Nephron (organoid): ENCODE data around the gene ACTR5.
A peak's percentile ranks its signal among the peaks of the same experiment; 100 is the strongest.

Experiments
- H3K27ac Mint-ChIP-seq, 3 experiments: 2 replicates each; pipeline ENCODE4 v1.8.0; 2020; ENCODE audit warnings: mixed read lengths in 3 of 3, mild to moderate bottlenecking in 2 of 3, moderate library complexity in 1 of 3
- H3K27me3 Mint-ChIP-seq: 2 replicates; pipeline ENCODE4 v1.8.0; 2021; ENCODE audit warnings: low read depth, mild to moderate bottlenecking, moderate library complexity, mixed read lengths
- H3K36me3 Mint-ChIP-seq: 2 replicates; pipeline ENCODE4 v1.8.0; 2020; ENCODE audit warnings: low read depth, mixed read lengths
- H3K4me1 Mint-ChIP-seq: 2 replicates; pipeline ENCODE4 v1.8.0; 2020; ENCODE audit warnings: mixed read lengths
- H3K4me3 Mint-ChIP-seq, 3 experiments: 2 replicates each; pipeline ENCODE4 v1.8.0; 2020; ENCODE audit warnings: mild to moderate bottlenecking in 3 of 3, mixed read lengths in 3 of 3, moderate library complexity in 2 of 3
- H3K9me3 Mint-ChIP-seq: 2 replicates; pipeline ENCODE4 v1.8.0; 2020; ENCODE audit warnings: mixed read lengths
- TF ChIP-seq, protein P1 (sequence below), 3 experiments: fragments of 200-600 bp; sonication (generic); IDR thresholded peaks; one replicate each; pipeline ENCODE4 v1.5.0; 2021; ENCODE audit warnings: antibody characterized with exemption in 3 of 3; ENCODE audit not compliant: unreplicated experiment in 3 of 3

The ACTR5 gene

GRCh38 chr20:38727607-38728190, 20.6 kb upstream of the ACTR5 start:
- Mint-ChIP-seq H3K27ac (no peak overlapping the region), H3K27me3 (peaks cover 100% of the 10 kb centered on the region), H3K4me3 (peak overlapping the region; percentile 17 to 64 (median 59)), H3K9me3 (peaks cover 2% of the 10 kb centered on the region), H3K36me3 (no peaks in the 10 kb centered on the region), H3K4me1 (peaks cover 28% of the 10 kb centered on the region)
- TF ChIP-seq, protein P1, sequence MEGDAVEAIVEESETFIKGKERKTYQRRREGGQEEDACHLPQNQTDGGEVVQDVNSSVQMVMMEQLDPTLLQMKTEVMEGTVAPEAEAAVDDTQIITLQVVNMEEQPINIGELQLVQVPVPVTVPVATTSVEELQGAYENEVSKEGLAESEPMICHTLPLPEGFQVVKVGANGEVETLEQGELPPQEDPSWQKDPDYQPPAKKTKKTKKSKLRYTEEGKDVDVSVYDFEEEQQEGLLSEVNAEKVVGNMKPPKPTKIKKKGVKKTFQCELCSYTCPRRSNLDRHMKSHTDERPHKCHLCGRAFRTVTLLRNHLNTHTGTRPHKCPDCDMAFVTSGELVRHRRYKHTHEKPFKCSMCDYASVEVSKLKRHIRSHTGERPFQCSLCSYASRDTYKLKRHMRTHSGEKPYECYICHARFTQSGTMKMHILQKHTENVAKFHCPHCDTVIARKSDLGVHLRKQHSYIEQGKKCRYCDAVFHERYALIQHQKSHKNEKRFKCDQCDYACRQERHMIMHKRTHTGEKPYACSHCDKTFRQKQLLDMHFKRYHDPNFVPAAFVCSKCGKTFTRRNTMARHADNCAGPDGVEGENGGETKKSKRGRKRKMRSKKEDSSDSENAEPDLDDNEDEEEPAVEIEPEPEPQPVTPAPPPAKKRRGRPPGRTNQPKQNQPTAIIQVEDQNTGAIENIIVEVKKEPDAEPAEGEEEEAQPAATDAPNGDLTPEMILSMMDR (IDR thresholded peaks at IDR 0.05; ENCODE audit: unreplicated experiment in 3 of 3), result no peak

DNA sequence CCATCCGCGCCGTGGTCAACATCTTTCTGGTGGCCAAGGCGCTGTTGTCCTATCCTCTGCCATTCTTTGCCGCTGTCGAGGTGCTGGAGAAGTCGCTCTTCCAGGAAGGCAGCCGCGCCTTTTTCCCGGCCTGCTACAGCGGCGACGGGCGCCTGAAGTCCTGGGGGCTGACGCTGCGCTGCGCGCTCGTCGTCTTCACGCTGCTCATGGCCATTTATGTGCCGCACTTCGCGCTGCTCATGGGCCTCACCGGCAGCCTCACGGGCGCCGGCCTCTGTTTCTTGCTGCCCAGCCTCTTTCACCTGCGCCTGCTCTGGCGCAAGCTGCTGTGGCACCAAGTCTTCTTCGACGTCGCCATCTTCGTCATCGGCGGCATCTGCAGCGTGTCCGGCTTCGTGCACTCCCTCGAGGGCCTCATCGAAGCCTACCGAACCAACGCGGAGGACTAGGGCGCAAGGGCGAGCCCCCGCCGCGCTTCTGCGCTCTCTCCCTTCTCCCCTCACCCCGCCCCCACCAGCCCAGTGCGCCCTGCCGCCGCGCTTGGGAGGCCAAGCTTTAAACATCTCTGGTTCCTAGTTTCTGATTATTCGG, 20.0 kb upstream of the ACTR5 start:
- no peaks in the 10 kb centered on the region for H3K36me3 Mint-ChIP-seq
- no peak overlapping the region for H3K27ac Mint-ChIP-seq
- H3K27me3 Mint-ChIP-seq, result peaks cover 100% of the 10 kb centered on the region
- H3K4me1 Mint-ChIP-seq, result peaks cover 24% of the 10 kb centered on the region
- TF ChIP-seq, protein P1 (IDR thresholded peaks at IDR 0.05; ENCODE audit: unreplicated experiment in 3 of 3), result no peak
- peaks cover 2% of the 10 kb centered on the region for H3K9me3 Mint-ChIP-seq
- peak overlapping the region in 2 of 3 experiments; percentile 6 to 59 for H3K4me3 Mint-ChIP-seq

DNA sequence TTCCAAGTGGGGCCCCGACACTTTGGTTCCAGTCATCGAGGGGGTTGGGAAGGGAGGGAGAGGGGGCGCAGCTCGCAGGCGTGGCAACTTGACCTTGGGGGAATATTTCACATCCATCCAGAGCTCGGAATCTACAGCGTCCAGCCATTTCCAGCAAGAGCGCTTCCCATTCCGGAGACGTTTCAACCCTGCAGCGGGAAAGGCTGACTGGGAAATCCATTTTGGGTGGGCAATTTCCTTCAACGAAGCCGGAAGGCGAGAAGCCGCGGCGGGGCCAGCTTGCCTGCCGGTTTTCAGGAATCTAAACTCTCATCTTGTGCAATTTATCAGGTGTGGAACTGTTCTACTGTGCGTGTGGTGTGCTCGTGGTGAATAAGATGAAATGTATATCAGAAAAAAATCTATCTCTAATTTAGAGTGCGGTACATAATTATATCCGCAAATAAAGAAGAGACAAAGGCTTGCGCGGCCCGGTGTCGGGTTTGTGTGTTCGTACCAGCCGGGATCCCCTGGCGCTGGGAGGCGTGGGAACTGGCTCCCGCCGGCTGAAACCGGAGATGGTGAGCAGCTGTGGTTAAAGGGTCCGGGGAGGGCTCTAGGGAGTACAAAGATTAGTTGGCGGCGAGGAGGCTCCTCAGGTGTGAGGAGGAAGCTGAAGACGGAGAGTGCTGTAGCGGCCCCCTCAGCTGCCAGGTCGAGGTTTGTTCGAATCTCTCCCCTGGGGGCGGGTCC, 19.2 kb upstream of the ACTR5 start:
- peaks cover 22% of the 10 kb centered on the region for H3K4me1 Mint-ChIP-seq
- H3K4me3 Mint-ChIP-seq, result peak overlapping the region in 2 of 3 experiments; percentile 19 to 56
- H3K36me3 Mint-ChIP-seq, result no peaks in the 10 kb centered on the region
- peaks cover 100% of the 10 kb centered on the region for H3K27me3 Mint-ChIP-seq
- peaks cover 2% of the 10 kb centered on the region for H3K9me3 Mint-ChIP-seq
- H3K27ac Mint-ChIP-seq, result no peak overlapping the region
- TF ChIP-seq, protein P1 (IDR thresholded peaks at IDR 0.05; ENCODE audit: unreplicated experiment in 3 of 3), result no peak

DNA sequence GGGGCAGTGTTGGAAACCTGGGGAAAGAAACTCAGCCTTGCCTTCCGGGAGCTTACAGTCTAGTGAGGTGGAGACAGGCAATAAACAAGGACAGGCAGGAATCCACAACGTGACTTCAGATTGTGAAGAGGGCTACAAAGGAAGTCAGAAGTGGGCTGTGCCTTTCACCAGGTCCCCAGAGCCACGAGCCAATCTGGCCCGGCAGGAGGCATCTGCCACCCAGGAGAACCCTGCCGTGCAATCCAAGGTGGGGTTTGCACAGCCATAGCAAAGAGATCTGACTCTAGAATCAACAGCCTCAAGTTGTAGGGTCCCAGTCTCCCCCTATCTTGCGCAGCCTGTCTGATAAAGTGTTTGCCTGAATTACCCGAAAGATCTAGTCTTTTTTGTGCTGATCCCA, 18.5 kb upstream of the ACTR5 start:
- TF ChIP-seq, protein P1 (IDR thresholded peaks at IDR 0.05; ENCODE audit: unreplicated experiment in 3 of 3), result no peak
- peaks cover 2% of the 10 kb centered on the region for H3K9me3 Mint-ChIP-seq
- peak overlapping the region in 1 of 3 experiments; percentile 26 for H3K4me3 Mint-ChIP-seq
- no peaks in the 10 kb centered on the region for H3K36me3 Mint-ChIP-seq
- no peak overlapping the region for H3K27ac Mint-ChIP-seq
- H3K4me1 Mint-ChIP-seq, result peaks cover 22% of the 10 kb centered on the region
- peaks cover 100% of the 10 kb centered on the region for H3K27me3 Mint-ChIP-seq

DNA sequence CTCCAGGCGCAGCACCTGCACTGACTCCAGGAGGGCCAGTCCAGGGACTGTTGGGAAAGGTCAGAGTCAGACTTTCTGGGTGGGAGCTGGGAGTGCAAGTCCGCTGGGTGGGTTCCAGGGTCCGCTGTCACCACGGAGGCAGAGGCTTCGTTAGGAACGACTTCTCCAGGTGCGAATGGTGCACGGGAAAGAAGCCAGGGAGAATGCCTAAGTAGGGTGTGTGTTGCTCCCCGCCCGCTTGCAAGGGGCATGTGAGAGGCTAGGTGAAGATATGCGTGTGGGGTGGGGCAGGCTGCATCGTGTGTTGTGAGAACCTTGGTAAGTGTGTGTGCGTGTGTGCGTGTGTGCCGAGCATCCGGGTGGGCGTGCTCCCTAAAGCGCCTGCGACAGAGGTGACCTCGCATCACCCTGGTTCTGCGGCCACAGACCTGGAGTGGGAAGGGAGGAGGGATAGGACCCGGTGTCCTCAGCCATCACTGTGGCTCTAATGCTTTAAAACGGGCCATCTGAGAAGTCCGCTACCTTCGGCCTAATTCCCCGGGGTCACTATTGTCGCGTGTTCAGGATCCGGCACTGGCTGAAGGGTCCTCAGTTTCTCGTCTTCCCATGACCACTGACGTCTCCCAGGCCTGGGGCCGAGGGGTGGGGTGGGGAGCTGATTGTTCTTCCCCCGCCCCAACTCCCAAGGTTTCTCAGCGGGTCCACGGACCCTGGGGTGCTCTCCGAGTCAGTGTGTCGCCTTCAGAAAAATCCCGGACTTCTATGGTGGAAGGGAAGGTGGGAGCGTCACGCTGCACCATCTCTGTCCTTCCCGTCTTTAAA, 17.9 kb upstream of the ACTR5 start:
- Mint-ChIP-seq H3K4me3 (peak overlapping the region in 2 of 3 experiments; percentile 27 to 42), H3K36me3 (no peaks in the 10 kb centered on the region), H3K27ac (no peak overlapping the region), H3K27me3 (peaks cover 100% of the 10 kb centered on the region), H3K9me3 (peaks cover 2% of the 10 kb centered on the region), H3K4me1 (peaks cover 19% of the 10 kb centered on the region)
- TF ChIP-seq, protein P1 (IDR thresholded peaks at IDR 0.05; ENCODE audit: unreplicated experiment in 3 of 3), result no peak
